Spinal cord (tissue), 10 donors: ENCODE measurements around the gene EYA3. TPM values are rescaled to one million over a fixed set of nuclear protein-coding genes. Genes with fewer than 3 reads are reported as not detected.
"Not testable (repeated sequence)": the region's sequence is repeated elsewhere in the genome, so short reads cannot be mapped to it uniquely, and the experiment has no call there.

Experiments used
- DNase-seq, 6 donors: peaks; one replicate each; pipeline versions ENCODE4 v3.0.0 to v3.0.0-alpha.2; 2013 to 2015; ENCODE audit warnings: low spot score in 6 of 6, low read depth in 4 of 6
- H3K27ac ChIP-seq: one replicate; pipeline ENCODE4 v1.5.1; 2013; ENCODE audit warnings: low read depth, low read length, control low read depth
- H3K27me3 ChIP-seq: one replicate; pipeline ENCODE4 v1.6.1; 2013; ENCODE audit warnings: low read length; ENCODE audit not compliant: control insufficient read depth, insufficient read depth
- H3K36me3 ChIP-seq: one replicate; pipeline ENCODE4 v1.6.1; 2013; ENCODE audit warnings: low read length; ENCODE audit not compliant: control insufficient read depth, insufficient read depth
- H3K4me1 ChIP-seq: one replicate; pipeline ENCODE4 v1.6.1; 2013; ENCODE audit warnings: low read length; ENCODE audit not compliant: control insufficient read depth, insufficient read depth
- H3K4me3 ChIP-seq: one replicate; pipeline ENCODE4 v1.5.1; 2013; ENCODE audit warnings: low read depth, low read length, control low read depth
- H3K9me3 ChIP-seq: one replicate; pipeline ENCODE4 v1.6.1; 2013; ENCODE audit warnings: low read length; ENCODE audit not compliant: control insufficient read depth, insufficient read depth
- WGBS: methylation state at CpG from one replicate; pipeline ENCODE4 v1.1.5; 2013; ENCODE audit warnings: missing lambda C conversion rate; ENCODE audit not compliant: insufficient coverage; 5-methylcytosine and 5-hydroxymethylcytosine counted together
- polyA plus RNA-seq, 2 donors: library from polyadenylated mRNA; unstranded; fragments of 120-200 nt; gene quantifications; one replicate each; pipeline ENCODE4 v1.2.1, GENCODE V29; 2013; ENCODE audit not compliant: insufficient read length in 2 of 2
- total RNA-seq, 2 donors: library from RNA; depleted of rRNA in 1 of 2; stranded (reverse); fragments of 120-200 nt in 1 of 2; fragments of >200 nt in 1 of 2; gene quantifications; one replicate each; pipeline versions ENCODE4 v1.2.3 to v1.2.4, GENCODE V29; 2013 to 2014
- donor health status: healthy.

Gene EYA3
- total and polyA plus RNA-seq, 4 donors: 14.3 to 17.5 (median 15.1) TPM

DNA sequence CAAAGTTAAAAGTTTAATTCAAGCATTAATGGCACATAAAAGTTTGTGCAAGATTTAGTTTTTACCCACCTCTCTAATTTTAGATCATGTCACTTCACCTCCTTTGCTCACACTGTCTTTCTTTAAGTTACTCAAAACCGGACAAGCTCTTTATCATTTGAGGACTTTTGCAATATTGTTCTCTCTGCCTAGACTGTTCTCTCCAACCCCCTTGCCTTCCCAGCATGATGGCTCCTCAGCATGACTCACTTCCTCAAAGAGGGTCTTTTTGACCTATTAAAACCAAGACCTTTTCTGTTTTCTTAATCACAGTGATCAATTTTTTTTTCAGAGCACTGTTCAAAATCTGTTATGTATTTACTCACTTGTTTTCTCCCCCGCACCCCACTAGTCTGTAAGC lies 67.3 kb downstream of the EYA3 start:
- Histone ChIP-seq H3K27ac (no peak overlapping the region), H3K9me3 (no peaks in the 10 kb centered on the region), H3K27me3 (no peaks in the 10 kb centered on the region), H3K4me1 (no peaks in the 10 kb centered on the region), H3K36me3 (no peaks in the 10 kb centered on the region), H3K4me3 (no peak overlapping the region)
- WGBS: 76% methylated on average over 1 of the region's 2 CpGs
- DNase-seq: no peak

DNA sequence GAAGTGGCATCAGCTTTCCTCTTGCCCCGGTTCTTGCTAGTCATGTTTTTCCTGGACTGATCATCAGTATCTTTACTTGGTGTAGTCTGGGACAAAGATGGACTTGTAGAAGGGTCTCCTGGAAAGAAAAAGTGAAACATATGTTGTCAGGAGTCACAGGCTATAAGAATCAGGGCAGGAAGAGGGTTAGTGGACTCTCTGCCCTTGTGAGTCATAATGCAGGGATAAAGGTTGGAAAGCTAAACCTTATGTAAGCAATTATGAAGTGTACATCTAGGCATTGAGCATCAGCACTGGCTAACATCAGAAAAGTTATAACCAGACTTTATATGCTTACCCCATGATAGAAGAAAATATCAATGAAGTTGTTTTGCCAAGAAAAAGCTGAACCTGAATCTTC lies 77.4 kb downstream of the EYA3 start:
- Histone ChIP-seq H3K36me3 (peaks cover 10% of the 10 kb centered on the region), H3K9me3 (no peaks in the 10 kb centered on the region), H3K4me3 (no peak overlapping the region), H3K27me3 (no peaks in the 10 kb centered on the region), H3K4me1 (no peaks in the 10 kb centered on the region), H3K27ac (no peak overlapping the region)
- no CpG with 5 or more reads among the region's 1 CpG for WGBS
- no peak for DNase-seq

DNA sequence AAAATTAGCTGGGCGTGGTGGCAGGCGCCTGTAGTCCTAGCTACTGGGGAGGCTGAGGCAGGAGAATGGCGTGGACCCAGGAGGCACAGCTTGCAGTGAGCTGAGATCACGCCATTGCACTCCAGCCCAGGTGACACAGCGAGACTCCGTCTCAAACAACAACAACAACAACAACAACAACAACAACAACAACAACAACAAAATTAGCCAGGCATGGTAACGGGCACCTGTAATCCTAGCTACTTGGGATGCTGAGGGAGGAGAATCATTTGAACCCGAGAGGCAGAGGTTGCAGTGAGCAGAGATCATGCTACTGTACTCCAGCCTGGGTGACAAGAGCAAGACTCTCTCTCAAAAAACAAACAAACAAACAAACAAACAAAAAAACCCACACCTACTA lies 85.3 kb downstream of the EYA3 start:
- H3K27ac ChIP-seq, H3K4me3 ChIP-seq, H3K9me3 ChIP-seq, H3K4me1 ChIP-seq, H3K27me3 ChIP-seq, DNase-seq: not testable (repeated sequence)
- WGBS: 100% methylated on average over 3 of the region's 8 CpGs
- H3K36me3 ChIP-seq: peaks cover 29% of the 10 kb centered on the region

DNA sequence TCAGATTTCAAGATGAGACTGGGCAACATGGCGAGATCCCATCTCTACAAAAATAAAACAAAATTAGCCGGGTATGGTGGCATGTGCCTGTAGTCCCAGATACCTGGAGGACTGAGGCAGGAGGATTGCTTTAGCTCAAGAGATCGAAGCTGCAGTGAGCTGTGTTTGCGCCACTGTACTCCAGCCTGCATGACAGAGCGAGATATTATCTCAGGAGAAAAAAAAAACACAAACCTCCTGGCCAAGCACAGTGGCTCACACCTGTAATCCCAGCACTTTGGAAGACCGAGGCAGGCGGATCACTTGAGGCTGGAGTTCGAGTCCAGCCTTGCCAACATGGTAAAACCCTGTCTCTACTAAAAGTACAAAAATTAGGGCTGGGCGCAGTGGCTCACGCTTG lies 85.8 kb downstream of the EYA3 start:
- DNase-seq: no peak
- 98% methylated on average over 8 of the region's 10 CpGs for WGBS
- no peaks in the 10 kb centered on the region for H3K4me1 ChIP-seq
- H3K36me3 ChIP-seq: peaks cover 31% of the 10 kb centered on the region
- H3K4me3 ChIP-seq: no peak overlapping the region
- H3K27me3 ChIP-seq: no peaks in the 10 kb centered on the region
- no peak overlapping the region for H3K27ac ChIP-seq
- H3K9me3 ChIP-seq: no peaks in the 10 kb centered on the region

DNA sequence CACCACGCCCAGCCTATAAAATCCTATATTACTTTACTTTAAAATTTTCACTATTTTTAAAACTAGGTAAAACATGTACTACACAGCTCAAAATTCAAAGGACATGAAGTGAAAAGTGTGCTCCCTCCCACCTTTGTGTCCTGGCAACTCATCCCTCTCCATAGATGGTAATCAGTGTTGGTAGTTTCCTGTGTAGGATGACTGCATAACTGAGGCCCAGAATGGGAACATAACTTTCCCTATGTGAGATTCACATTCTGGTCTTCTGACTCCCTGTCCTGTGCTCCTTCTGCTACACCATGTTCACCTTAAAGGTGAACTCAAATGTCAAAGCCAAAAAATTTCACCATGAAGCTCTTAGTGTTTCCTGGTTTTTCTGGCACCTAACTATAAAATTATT lies 89.4 kb downstream of the EYA3 start:
- Histone ChIP-seq H3K4me1 (no peaks in the 10 kb centered on the region), H3K27ac (no peak overlapping the region), H3K9me3 (no peaks in the 10 kb centered on the region), H3K4me3 (no peak overlapping the region), H3K27me3 (no peaks in the 10 kb centered on the region), H3K36me3 (peaks cover 42% of the 10 kb centered on the region)
- no CpG with 5 or more reads among the region's 1 CpG for WGBS
- no peak for DNase-seq

DNA sequence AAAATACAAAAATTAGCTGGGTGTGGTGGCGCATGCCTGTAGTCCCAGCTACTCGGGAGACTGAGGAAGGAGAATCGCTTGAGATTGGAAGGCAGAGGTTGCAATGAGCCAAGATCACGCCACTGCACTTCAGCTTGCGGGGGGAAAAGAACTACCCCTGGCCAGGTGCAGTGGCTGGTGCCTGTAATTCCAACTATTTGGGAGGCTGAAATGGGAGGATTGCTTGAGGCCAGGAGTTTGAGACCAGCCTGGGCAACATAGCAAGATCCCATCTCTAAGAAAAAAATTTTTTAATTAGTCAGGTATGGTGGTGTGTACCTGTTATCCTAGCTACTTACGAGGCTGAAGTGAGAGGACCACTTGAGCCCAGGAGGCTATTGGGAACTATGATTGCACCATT lies 93.9 kb downstream of the EYA3 start:
- not testable (repeated sequence) for H3K4me1 ChIP-seq, H3K27ac ChIP-seq, H3K9me3 ChIP-seq, DNase-seq, H3K27me3 ChIP-seq, H3K4me3 ChIP-seq
- H3K36me3 ChIP-seq: peaks cover 33% of the 10 kb centered on the region
- WGBS: 100% methylated on average over 4 of the region's 6 CpGs

DNA sequence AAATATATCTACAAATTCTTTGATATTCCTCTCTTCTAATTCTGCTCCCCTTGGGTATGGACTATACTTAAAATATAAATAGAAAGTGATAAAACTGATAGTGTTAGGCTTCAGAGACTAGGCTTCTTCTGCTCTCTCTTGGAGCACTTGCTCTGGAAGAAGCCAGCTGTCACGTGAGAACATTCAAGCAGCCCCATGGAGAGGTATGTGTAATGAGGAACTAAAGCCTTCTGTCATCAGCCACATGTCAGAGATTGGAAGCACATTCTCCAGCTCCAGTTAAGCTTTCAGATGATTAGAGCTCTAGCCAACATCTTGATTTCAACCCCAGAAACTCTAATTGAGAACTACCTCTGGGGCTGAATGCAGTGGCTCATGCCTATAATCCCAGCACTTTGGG lies 94.3 kb downstream of the EYA3 start:
- peak in 2 of 6 donors; percentile 19 to 29 for DNase-seq
- Histone ChIP-seq H3K4me1 (no peaks in the 10 kb centered on the region), H3K27me3 (no peaks in the 10 kb centered on the region), H3K36me3 (peaks cover 36% of the 10 kb centered on the region), H3K27ac (no peak overlapping the region), H3K9me3 (no peaks in the 10 kb centered on the region), H3K4me3 (no peak overlapping the region)
- WGBS: no CpG with 5 or more reads among the region's 1 CpG

DNA sequence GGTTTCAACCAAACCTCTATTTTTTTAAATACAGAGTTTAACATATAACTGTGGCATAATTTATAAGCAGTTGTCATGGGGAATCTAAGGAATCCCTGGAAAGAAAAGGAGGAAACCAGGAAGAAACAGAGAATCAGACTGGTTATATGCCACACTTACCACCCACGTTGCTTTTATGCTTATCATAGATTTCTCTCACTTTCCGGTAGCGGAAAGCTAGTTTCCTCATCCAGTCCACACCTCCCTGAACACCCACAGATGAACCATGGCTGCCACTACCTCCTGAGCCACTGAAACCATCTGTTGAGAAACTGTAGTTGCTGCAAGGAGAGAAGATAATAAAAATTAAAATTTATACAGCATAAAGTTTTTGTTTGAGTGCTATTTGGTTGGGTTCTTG lies 95.2 kb downstream of the EYA3 start:
- peaks cover 37% of the 10 kb centered on the region for H3K36me3 ChIP-seq
- WGBS: no CpG with 5 or more reads among the region's 3 CpGs
- DNase-seq: no peak

DNA sequence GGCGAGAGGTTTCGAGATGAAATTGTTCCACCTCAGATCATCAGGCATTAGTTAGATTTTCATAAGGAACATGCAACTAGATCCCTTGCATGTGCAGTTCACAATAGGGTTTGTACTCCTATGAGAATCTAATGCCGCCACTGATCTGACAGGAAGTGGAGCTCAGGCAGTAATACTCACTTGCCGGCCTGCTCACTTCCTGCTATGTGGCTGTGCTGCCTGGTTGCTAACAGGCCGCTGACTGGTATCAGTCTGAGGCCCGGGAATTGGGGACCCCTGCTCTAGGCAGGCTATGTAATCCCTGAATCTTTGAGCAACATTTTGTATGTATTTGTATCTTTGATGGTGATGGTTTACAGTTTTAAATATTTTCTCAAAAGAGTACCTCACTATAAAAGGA lies 96.1 kb downstream of the EYA3 start:
- no peaks in the 10 kb centered on the region for H3K27me3 ChIP-seq
- 87% methylated on average over 3 of the region's 6 CpGs for WGBS
- no peak for DNase-seq
- no peak overlapping the region for H3K4me3 ChIP-seq
- H3K27ac ChIP-seq: no peak overlapping the region
- no peaks in the 10 kb centered on the region for H3K9me3 ChIP-seq
- H3K36me3 ChIP-seq: peaks cover 40% of the 10 kb centered on the region
- H3K4me1 ChIP-seq: no peaks in the 10 kb centered on the region

More for the DNA sequence above, 95.2 kb downstream of the EYA3 start:
- no peaks in the 10 kb centered on the region for H3K9me3 ChIP-seq
- H3K4me3 ChIP-seq: no peak overlapping the region
- H3K4me1 ChIP-seq: no peaks in the 10 kb centered on the region
- H3K27me3 ChIP-seq: no peaks in the 10 kb centered on the region
- no peak overlapping the region for H3K27ac ChIP-seq

DNA sequence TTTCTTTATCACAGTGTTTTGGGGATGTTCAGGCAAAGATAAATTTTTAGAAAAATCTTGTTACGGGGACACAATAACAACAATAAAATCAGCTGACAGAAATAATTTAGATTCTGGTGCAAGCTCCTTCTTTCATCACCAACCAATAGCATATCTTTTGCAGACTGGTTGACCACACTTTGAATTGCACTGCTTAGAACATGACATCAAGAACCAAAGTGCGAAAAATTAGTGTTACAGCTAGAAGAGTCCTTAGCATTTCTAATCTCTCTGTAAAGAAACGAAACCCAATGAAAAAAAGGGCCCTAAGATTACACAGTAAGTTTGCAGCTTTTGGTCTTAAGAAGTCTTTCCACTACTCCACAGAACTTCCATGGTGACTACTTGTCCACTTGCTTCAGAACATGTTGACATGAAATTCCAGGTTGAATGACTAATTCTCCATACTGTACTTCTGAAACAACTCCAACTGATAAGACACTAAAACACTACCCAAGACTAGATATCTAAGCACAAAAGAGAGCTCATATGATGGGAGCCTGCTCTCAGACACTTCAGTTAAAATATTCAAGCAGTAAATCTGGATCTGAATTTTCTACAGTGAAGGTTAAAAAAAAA lies 97.4 kb downstream of the EYA3 start:
- no peaks in the 10 kb centered on the region for H3K27me3 ChIP-seq
- peaks cover 35% of the 10 kb centered on the region for H3K36me3 ChIP-seq
- no peak for DNase-seq
- no peak overlapping the region for H3K27ac ChIP-seq
- H3K4me3 ChIP-seq: no peak overlapping the region
- H3K4me1 ChIP-seq: no peaks in the 10 kb centered on the region
- H3K9me3 ChIP-seq: no peaks in the 10 kb centered on the region
- no CpG with 5 or more reads among the region's 3 CpGs for WGBS
